Activated naive CD4-positive, alpha-beta T cell treated with anti-CD3 and anti-CD28 coated beads, Interleukin-2, amount 50 U/mL, for 72 hours (primary cell): ENCODE results near the gene XPO4. TPM values are rescaled to one million over a fixed set of nuclear protein-coding genes. Genes with fewer than 3 reads are reported as not detected.
"Not testable (repeated sequence)": the region's sequence is repeated elsewhere in the genome, so short reads cannot be mapped to it uniquely, and the experiment has no call there.

Source experiments
- ATAC-seq, 2 donors: fragments of 150-1000 bp; cut with Tn5 transposase; 2 replicates each; pipeline ENCODE4 v1.10.0; 2021; ENCODE audit warnings: mild to moderate bottlenecking in 2 of 2, moderate library complexity in 2 of 2
- DNase-seq, 2 donors: peaks; one replicate each; pipeline ENCODE4 v3.0.0; 2021 to 2022; ENCODE audit warnings: low spot score in 2 of 2
- H3K27ac Mint-ChIP-seq, 2 donors: one replicate each; pipeline ENCODE4 v1.8.0; 2022; ENCODE audit warnings: mild to moderate bottlenecking in 2 of 2, mixed read lengths in 2 of 2
- H3K36me3 Mint-ChIP-seq, 2 donors: one replicate each; pipeline ENCODE4 v1.8.0; 2022; ENCODE audit warnings: mixed read lengths in 2 of 2
- H3K9me3 Mint-ChIP-seq, 2 donors: one replicate each; pipeline ENCODE4 v1.8.0; 2022; ENCODE audit warnings: mixed read lengths in 2 of 2
- total RNA-seq, 2 donors: library from RNA; stranded (reverse); gene quantifications; one replicate each; pipeline ENCODE4 v1.2.3, GENCODE V29; 2022

Gene XPO4
- total RNA-seq: 10 to 100 TPM; 25.0 to 26.9 TPM

GRCh38 chr13:20902438-20903163, at the start of gene XPO4:
Gene XPO4, minus strand, starts transcription at chr13:20902746. Its CDS starts 8 bp downstream, at chr13:20902738.
- peak within 1 kb of the TSS; percentile 98 to 99 for H3K27ac Mint-ChIP-seq
- ATAC-seq: peak; percentile 90 to 95
- H3K9me3 Mint-ChIP-seq: no peaks in the 10 kb centered on the region
- DNase-seq: peak; percentile 80 to 82
- H3K36me3 Mint-ChIP-seq: peaks cover 8 to 29% of the 10 kb centered on the region in 2 donors

GRCh38 chr13:20948001-20948400, 45.5 kb upstream of the XPO4 start:
- not testable (repeated sequence) for ATAC-seq, H3K9me3 Mint-ChIP-seq, H3K36me3 Mint-ChIP-seq, DNase-seq, H3K27ac Mint-ChIP-seq

- no peaks in the 10 kb centered on the region for H3K36me3 Mint-ChIP-seq
- DNase-seq (no peak), ATAC-seq (peak in 1 of 2 donors; percentile 45)
- no peak overlapping the region for H3K27ac Mint-ChIP-seq
- no peaks in the 10 kb centered on the region for H3K9me3 Mint-ChIP-seq
Measured at GRCh38 chr13:20945952-20946383, 43.4 kb upstream of the XPO4 start.

- peak in 1 of 2 donors; percentile 31 for ATAC-seq
- H3K36me3 Mint-ChIP-seq: no peaks in the 10 kb centered on the region
- H3K27ac Mint-ChIP-seq: peak overlapping the region in 1 of 2 donors; percentile 62
Measured at GRCh38 chr13:20942938-20943559, 40.5 kb upstream of the XPO4 start.

GRCh38 chr13:20940511-20940910, 38.0 kb upstream of the XPO4 start:
- H3K9me3 Mint-ChIP-seq, DNase-seq, H3K36me3 Mint-ChIP-seq, H3K27ac Mint-ChIP-seq, ATAC-seq: not testable (repeated sequence)

More at GRCh38 chr13:20942938-20943559, 40.5 kb upstream of the XPO4 start:
- DNase-seq: no peak
- H3K9me3 Mint-ChIP-seq: no peaks in the 10 kb centered on the region

- DNase-seq (no peak), ATAC-seq (no peak)
- no peaks in the 10 kb centered on the region for H3K36me3 Mint-ChIP-seq
- no peaks in the 10 kb centered on the region for H3K9me3 Mint-ChIP-seq
- no peak overlapping the region for H3K27ac Mint-ChIP-seq
Measured at GRCh38 chr13:20940083-20940482, 37.5 kb upstream of the XPO4 start.

- no peaks in the 10 kb centered on the region for H3K9me3 Mint-ChIP-seq
- H3K36me3 Mint-ChIP-seq: no peaks in the 10 kb centered on the region
- no peak overlapping the region for H3K27ac Mint-ChIP-seq
- DNase-seq (no peak), ATAC-seq (no peak)
Measured at GRCh38 chr13:20939662-20940061, 37.1 kb upstream of the XPO4 start.

GRCh38 chr13:20938302-20938701, 35.8 kb upstream of the XPO4 start:
- Mint-ChIP-seq H3K36me3 (no peaks in the 10 kb centered on the region), H3K27ac (no peak overlapping the region), H3K9me3 (no peaks in the 10 kb centered on the region)
- ATAC-seq (no peak), DNase-seq (no peak)

GRCh38 chr13:20927596-20928257, 25.2 kb upstream of the XPO4 start:
- DNase-seq: no peak
- H3K36me3 Mint-ChIP-seq: no peaks in the 10 kb centered on the region
- no peak for ATAC-seq
- H3K9me3 Mint-ChIP-seq: no peaks in the 10 kb centered on the region
- H3K27ac Mint-ChIP-seq: no peak overlapping the region

- not testable (repeated sequence) for H3K27ac Mint-ChIP-seq, DNase-seq, H3K36me3 Mint-ChIP-seq, ATAC-seq, H3K9me3 Mint-ChIP-seq
Measured at GRCh38 chr13:20925395-20925790, 22.8 kb upstream of the XPO4 start.

- ATAC-seq: peak; percentile 39 to 43
- peak in 1 of 2 donors; percentile 76 for DNase-seq
- Mint-ChIP-seq H3K9me3 (no peaks in the 10 kb centered on the region), H3K27ac (no peak overlapping the region), H3K36me3 (no peaks in the 10 kb centered on the region)
Measured at GRCh38 chr13:20924758-20925394, 22.3 kb upstream of the XPO4 start.

GRCh38 chr13:20923272-20923671, 20.7 kb upstream of the XPO4 start:
- no peaks in the 10 kb centered on the region for H3K9me3 Mint-ChIP-seq
- no peak for DNase-seq
- no peak for ATAC-seq
- no peak overlapping the region for H3K27ac Mint-ChIP-seq
- no peaks in the 10 kb centered on the region for H3K36me3 Mint-ChIP-seq

GRCh38 chr13:20921572-20921971, 19.0 kb upstream of the XPO4 start:
- Mint-ChIP-seq H3K9me3 (no peaks in the 10 kb centered on the region), H3K36me3 (no peaks in the 10 kb centered on the region), H3K27ac (no peak overlapping the region)
- DNase-seq (no peak), ATAC-seq (no peak)

GRCh38 chr13:20915676-20916075, 13.1 kb upstream of the XPO4 start:
- H3K9me3 Mint-ChIP-seq, DNase-seq, ATAC-seq, H3K36me3 Mint-ChIP-seq, H3K27ac Mint-ChIP-seq: not testable (repeated sequence)

GRCh38 chr13:20911037-20911436, 8.5 kb upstream of the XPO4 start:
- DNase-seq: no peak
- ATAC-seq: no peak
- H3K27ac Mint-ChIP-seq: no peak overlapping the region
- no peaks in the 10 kb centered on the region for H3K9me3 Mint-ChIP-seq
- H3K36me3 Mint-ChIP-seq: no peaks in the 10 kb centered on the region

- DNase-seq: no peak
- H3K9me3 Mint-ChIP-seq: no peaks in the 10 kb centered on the region
- H3K36me3 Mint-ChIP-seq: no peaks in the 10 kb centered on the region
- H3K27ac Mint-ChIP-seq: no peak overlapping the region
- no peak for ATAC-seq
Measured at GRCh38 chr13:20908714-20909497, 6.4 kb upstream of the XPO4 start.
